ENCODE results near the gene SCAMP2. TPM values are rescaled to one million over a fixed set of nuclear protein-coding genes. Genes with fewer than 3 reads are reported as not detected.
A peak's percentile ranks its signal among the peaks of the same experiment; 100 is the strongest.

SCAMP2 gene
- total and polyA plus RNA-seq, 11 donors: 25.1 to 90.5 (median 46.0) TPM

DNA sequence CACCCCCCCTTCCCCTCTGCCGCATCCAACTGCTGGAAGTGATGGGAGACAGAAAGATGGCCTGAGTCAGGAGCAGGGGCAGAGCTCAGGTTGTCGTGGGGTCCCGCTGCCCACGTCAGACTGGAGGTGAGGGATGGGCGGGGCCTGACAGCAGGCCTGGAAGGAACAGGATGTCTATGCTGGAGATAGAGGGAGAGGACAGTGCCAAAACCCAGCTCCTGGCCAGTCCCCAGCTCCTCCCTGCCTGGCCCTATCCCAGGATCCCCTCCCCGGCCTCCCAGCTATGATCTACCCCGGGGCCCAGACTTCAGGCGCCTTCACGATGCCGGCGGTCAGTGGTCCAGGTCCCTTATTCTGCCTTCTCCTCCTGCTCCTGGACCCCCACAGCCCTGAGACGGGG, 60.6 kb downstream of the SCAMP2 start, which contains the start of gene LMAN1L:
Gene LMAN1L, plus strand, starts transcription at position 303 of the 400 bp plus-strand sequence. Its CDS starts 20 bp downstream, at position 323.
- peak; percentile 38 to 55 (median 52) for ATAC-seq
- Histone ChIP-seq H3K4me3 (no peak within 1 kb of the TSS), H3K27me3 (no peaks in the 10 kb centered on the region), H3K9me3 (no peaks in the 10 kb centered on the region), H3K27ac (peak within 1 kb of the TSS in 1 of 12 donors; percentile 25), H3K36me3 (no peaks in the 10 kb centered on the region), H3K4me1 (peaks cover 0 to 21% (median 3%) of the 10 kb centered on the region in 12 donors)
- no peak for TF ChIP-seq POLR2A (IDR thresholded peaks at IDR 0.05)
- TF ChIP-seq CTCF (IDR thresholded peaks at IDR 0.05): no peak
- WGBS, 4 donors: 42 to 66% (median 47%) methylated on average over 6 to 12 of the region's 12 CpGs
- intact Hi-C loops (cut with DNase I): no loop called here
- DNase-seq: no peak

GRCh38 chr15:74809956-74810355, 63.2 kb downstream of the SCAMP2 start:
- DNase-seq (no peak), ATAC-seq (no peak)
- 94 to 96% (median 95%) methylated on average over 3 of the region's 3 CpGs for WGBS, 4 donors
- intact Hi-C loops (cut with DNase I): no loop called here
- H3K36me3 ChIP-seq: peaks cover 0 to 3% (median 0%) of the 10 kb centered on the region in 9 donors
- H3K9me3 ChIP-seq: no peaks in the 10 kb centered on the region
- TF ChIP-seq POLR2A (IDR thresholded peaks at IDR 0.05) (no peak), CTCF (IDR thresholded peaks at IDR 0.05) (no peak)
- H3K27ac ChIP-seq: no peak overlapping the region
- no peak overlapping the region for H3K4me3 ChIP-seq
- no peaks in the 10 kb centered on the region for H3K27me3 ChIP-seq
- peaks cover 0 to 14% (median 0%) of the 10 kb centered on the region in 12 donors for H3K4me1 ChIP-seq

DNA sequence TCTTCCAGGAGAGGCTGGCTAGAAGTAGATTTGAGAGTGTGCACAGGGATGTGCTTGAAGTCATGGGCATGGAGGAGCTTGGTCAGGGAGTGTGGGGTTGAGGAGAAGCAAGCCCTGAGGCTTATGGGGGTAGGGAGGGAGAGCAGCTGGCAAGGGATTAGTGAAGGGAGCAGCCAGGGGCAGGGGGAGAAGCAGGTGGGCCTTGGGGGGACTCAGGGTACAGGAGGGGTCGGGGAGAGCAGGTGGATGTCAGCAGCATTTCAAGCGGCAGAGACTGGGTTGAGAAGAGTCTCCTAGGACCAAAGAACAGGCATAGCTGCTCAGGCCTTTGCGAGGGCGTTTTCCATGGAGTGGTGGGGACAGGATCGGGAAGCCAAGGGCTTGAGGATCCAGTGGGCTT, 63.9 kb downstream of the SCAMP2 start:
- Histone ChIP-seq H3K4me1 (peaks cover 0 to 12% (median 0%) of the 10 kb centered on the region in 12 donors), H3K36me3 (peaks cover 0 to 10% (median 0%) of the 10 kb centered on the region in 9 donors), H3K27ac (no peak overlapping the region), H3K4me3 (no peak overlapping the region), H3K27me3 (no peaks in the 10 kb centered on the region), H3K9me3 (no peaks in the 10 kb centered on the region)
- WGBS, 4 donors: 79 to 86% (median 81%) methylated on average over 5 of the region's 5 CpGs
- TF ChIP-seq CTCF (IDR thresholded peaks at IDR 0.05) (no peak), POLR2A (IDR thresholded peaks at IDR 0.05) (no peak)
- intact Hi-C loops (cut with DNase I): no loop called here
- no peak for ATAC-seq
- no peak for DNase-seq

- no peak for ATAC-seq
- Histone ChIP-seq H3K27ac (no peak overlapping the region), H3K36me3 (peaks cover 0 to 14% (median 3%) of the 10 kb centered on the region in 9 donors), H3K4me3 (no peak overlapping the region), H3K9me3 (no peaks in the 10 kb centered on the region), H3K27me3 (no peaks in the 10 kb centered on the region), H3K4me1 (peaks cover 0 to 12% (median 0%) of the 10 kb centered on the region in 12 donors)
- TF ChIP-seq POLR2A (IDR thresholded peaks at IDR 0.05) (no peak), CTCF (IDR thresholded peaks at IDR 0.05) (no peak)
- WGBS, 4 donors: 66 to 69% (median 66%) methylated on average over 4 of the region's 4 CpGs
- no peak for DNase-seq
- intact Hi-C loops (cut with DNase I): no loop called here
Measured at GRCh38 chr15:74808840-74809229, 64.3 kb downstream of the SCAMP2 start.
